Esophagus muscularis mucosa (tissue), 4 donors: ENCODE results near the gene RAB40B.

Source experiments
- EP300 ChIP-seq: sonication (generic); formaldehyde crosslinking; IDR thresholded peaks from one replicate; pipeline ENCODE4 v1.6.1; 2017; ENCODE audit warnings: antibody characterized with exemption
- POLR2A ChIP-seq: fragments of 450-650 bp; IDR thresholded peaks from one replicate; pipeline ENCODE4 v1.6.1; 2017; ENCODE audit warnings: antibody characterized with exemption, moderate library complexity, mild to moderate bottlenecking, low read depth
- TF ChIP-seq, protein P1 (sequence below), 3 experiments: fragments of 200-600 bp in 2 of 3; fragments of 450-650 bp in 1 of 3; sonication (generic) in 2 of 3; IDR thresholded peaks; one replicate each; pipeline ENCODE4 v1.5.1; 2017 to 2019; ENCODE audit warnings: antibody characterized with exemption in 3 of 3, mild to moderate bottlenecking in 2 of 3, moderate library complexity in 1 of 3

DNA sequence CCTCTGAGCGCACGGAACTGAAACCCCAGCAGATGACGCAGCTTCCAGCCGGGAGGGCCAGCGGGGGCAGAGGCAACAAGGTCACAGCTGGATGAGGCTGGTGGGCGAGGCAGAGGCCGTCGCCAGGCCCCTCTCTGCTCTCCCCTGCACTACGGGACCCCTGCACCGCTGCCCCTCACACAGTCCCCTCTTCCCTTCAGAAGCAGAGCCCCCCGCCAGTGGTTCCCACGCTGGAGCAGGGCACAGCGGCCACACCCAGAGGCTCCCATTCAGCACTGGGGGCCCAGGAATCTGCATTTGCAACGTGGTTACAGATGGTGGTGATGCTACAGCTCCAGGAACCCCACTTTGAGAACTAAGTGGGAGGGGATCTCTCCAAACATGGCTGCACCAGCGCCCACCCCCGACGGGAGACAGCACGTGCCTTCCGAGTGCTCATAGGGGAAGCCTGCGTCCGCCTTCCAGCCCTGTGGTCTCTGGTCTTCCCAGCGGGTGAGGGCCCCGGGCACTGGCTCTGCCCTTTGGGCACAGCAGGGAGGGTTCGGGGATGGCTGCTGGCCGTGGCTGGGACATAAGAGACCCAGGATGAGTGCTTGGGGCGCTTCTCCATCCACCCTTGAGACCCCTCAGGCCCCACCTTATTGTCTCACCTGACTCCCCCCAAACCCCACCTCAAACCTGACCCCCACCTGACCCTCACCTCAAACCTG is 4.7 kb upstream of the RAB40B start:
- TF ChIP-seq POLR2A, result no peak
- TF ChIP-seq, protein P1, sequence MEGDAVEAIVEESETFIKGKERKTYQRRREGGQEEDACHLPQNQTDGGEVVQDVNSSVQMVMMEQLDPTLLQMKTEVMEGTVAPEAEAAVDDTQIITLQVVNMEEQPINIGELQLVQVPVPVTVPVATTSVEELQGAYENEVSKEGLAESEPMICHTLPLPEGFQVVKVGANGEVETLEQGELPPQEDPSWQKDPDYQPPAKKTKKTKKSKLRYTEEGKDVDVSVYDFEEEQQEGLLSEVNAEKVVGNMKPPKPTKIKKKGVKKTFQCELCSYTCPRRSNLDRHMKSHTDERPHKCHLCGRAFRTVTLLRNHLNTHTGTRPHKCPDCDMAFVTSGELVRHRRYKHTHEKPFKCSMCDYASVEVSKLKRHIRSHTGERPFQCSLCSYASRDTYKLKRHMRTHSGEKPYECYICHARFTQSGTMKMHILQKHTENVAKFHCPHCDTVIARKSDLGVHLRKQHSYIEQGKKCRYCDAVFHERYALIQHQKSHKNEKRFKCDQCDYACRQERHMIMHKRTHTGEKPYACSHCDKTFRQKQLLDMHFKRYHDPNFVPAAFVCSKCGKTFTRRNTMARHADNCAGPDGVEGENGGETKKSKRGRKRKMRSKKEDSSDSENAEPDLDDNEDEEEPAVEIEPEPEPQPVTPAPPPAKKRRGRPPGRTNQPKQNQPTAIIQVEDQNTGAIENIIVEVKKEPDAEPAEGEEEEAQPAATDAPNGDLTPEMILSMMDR (IDR thresholded peaks at IDR 0.05), result no peak
- no peak for TF ChIP-seq EP300
